ENCODE results near the gene FBXO10.

DNA sequence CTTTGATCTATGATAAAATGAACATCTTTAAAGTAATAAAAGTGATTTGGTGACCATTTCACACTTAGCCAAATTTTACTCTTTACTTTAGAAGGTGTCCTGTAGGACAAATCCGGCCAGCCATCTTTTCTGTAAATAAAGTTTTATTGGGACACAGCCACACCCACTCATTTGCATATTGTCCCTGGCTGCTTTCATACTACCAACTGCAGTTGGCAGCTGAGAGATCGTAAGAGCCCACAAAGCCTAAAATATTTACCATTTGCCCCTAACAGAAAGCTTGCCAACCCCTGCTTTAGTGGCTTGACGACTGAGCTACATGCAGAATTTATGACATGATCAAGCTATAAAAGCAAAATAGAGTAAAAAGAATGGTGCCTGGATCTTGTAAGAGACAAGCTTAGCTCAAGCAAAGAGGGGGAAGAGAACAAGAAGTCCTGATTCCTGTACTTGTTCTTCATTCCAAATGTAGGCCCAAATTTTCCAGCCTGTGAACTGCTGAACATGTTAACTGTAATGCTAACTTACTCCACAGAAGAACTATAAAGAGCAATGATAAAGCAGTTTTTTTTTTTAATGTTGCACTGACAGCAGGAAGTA is 7.4 kb upstream of the FBXO10 start:
- TF ChIP-seq, protein P1, sequence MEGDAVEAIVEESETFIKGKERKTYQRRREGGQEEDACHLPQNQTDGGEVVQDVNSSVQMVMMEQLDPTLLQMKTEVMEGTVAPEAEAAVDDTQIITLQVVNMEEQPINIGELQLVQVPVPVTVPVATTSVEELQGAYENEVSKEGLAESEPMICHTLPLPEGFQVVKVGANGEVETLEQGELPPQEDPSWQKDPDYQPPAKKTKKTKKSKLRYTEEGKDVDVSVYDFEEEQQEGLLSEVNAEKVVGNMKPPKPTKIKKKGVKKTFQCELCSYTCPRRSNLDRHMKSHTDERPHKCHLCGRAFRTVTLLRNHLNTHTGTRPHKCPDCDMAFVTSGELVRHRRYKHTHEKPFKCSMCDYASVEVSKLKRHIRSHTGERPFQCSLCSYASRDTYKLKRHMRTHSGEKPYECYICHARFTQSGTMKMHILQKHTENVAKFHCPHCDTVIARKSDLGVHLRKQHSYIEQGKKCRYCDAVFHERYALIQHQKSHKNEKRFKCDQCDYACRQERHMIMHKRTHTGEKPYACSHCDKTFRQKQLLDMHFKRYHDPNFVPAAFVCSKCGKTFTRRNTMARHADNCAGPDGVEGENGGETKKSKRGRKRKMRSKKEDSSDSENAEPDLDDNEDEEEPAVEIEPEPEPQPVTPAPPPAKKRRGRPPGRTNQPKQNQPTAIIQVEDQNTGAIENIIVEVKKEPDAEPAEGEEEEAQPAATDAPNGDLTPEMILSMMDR (IDR thresholded peaks at IDR 0.05), result no peak
- no peak for TF ChIP-seq POLR2A (IDR thresholded peaks at IDR 0.05)

Data from testis (tissue), 2 donors.